Stimulated activated CD8-positive, alpha-beta memory T cell treated with anti-CD3 and anti-CD28 coated beads, Interleukin-12 subunit alpha, Interleukin-12 subunit beta, amount 100 ng/mL, for 4 hours (primary cell): ENCODE data around the gene SPPL3.
"Not testable (repeated sequence)": the region's sequence is repeated elsewhere in the genome, so short reads cannot be mapped to it uniquely, and the experiment has no call there.

ENCODE experiments used
- DNase-seq: peaks from one replicate; pipeline ENCODE4 v3.0.0-alpha.2; 2020; ENCODE audit warnings: low read depth

SPPL3 gene

GRCh38 chr12:120749256-120749655, 154.9 kb downstream of the SPPL3 start:
- DNase-seq = no peak

- DNase-seq = no peak
These were observed 155.9 kb downstream of the SPPL3 start for GRCh38 chr12:120748242-120748641.

- DNase-seq = no peak
These were observed 159.2 kb downstream of the SPPL3 start for GRCh38 chr12:120744922-120745493.

DNA sequence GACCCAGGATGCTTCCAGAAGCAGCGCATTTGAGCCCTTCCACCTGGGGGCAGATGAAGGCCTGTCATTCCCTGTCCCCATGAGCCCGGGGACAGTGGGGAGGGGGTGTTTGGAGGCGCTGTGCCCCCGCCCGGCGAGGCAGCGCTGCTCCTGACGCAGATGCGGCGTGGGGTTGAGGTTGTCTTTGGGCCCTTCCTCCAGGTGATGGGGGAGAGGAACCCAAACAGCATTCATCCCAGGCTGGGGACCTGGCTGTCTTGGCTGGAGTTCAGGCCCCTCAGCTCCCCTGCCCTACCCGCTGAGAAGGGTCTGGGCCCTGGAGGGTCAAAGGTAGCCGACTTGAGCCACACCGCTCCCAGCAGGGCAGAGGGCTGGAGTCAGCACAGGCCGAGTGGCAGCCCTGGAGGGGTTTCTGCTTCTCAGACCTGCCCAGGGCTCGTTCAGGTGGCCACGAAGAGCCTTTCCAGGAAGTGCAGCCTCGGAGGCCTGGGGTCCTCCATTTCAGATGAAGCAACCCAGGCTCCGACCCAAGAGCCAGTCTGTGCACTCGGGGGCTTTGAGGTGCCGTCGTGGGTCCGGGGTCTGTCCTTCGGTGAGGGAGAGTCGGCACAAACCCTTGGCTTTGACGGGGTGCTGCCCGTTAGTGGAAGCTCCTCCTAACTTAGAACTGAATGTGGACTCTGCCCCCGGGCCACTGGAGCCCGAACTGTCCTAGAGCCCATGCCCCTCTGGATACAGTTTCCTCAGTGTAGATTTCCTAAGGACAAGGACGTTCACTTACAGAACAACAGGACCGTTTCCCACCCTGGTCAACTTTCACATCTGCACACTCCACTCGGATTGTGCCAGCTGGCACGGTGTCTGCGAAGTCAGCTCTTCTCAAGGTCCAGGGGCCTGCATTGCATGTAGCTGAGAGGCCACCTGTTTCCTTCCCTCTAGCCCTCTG, 162.4 kb downstream of the SPPL3 start:
- DNase-seq = no peak

GRCh38 chr12:120740871-120741270, 163.3 kb downstream of the SPPL3 start:
- DNase-seq = no peak

GRCh38 chr12:120739821-120740613, 164.1 kb downstream of the SPPL3 start:
- no peak for DNase-seq

DNA sequence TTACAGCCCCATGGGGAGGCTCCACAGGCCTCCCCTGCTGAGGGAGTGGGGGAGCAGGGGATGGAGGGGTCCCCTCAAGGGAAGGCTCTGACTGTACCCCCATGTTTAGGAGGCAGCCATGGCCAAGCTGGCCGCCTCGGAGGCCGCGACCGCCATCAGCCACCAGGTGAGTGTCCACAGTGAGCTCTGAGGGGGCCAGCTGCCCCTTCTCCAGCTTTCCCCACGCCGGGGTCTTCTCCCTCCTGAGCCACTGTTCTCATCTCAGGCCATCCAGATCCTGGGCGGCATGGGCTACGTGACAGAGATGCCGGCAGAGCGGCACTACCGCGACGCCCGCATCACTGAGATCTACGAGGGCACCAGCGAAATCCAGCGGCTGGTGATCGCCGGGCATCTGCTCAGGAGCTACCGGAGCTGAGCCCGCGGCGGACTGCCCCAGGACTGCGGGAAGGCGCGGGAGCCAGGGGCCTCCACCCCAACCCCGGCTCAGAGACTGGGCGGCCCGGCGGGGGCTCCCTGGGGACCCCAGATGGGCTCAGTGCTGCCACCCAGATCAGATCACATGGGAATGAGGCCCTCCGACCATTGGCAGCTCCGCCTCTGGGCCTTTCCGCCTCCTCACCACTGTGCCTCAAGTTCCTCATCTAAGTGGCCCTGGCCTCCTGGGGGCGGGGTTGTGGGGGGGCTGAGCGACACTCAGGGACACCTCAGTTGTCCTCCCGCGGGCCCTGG, 165.0 kb downstream of the SPPL3 start:
- DNase-seq = no peak

DNA sequence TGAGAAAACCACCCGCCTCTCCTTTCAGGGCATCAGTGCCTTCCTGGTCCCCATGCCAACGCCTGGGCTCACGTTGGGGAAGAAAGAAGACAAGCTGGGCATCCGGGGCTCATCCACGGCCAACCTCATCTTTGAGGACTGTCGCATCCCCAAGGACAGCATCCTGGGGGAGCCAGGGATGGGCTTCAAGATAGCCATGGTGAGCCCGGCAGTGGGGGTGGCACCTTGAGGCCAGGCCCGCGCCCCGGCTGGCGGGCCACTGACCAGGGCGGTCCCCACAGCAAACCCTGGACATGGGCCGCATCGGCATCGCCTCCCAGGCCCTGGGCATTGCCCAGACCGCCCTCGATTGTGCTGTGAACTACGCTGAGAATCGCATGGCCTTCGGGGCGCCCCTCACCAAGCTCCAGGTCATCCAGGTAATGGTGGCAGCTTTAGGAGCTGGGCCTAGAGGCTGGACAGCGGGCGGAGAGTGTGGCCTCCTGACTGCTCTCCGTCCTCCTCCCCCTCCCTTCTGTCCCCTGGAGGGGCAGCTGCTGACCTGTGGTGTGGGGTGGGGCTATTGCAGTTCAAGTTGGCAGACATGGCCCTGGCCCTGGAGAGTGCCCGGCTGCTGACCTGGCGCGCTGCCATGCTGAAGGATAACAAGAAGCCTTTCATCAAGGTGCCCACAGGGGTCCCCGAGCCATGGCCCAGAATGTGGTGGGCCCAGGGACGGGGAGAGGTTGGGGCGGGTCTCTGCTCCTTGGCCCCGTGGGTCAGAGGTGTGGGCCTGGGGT, 165.7 kb downstream of the SPPL3 start:
- no peak for DNase-seq

DNA sequence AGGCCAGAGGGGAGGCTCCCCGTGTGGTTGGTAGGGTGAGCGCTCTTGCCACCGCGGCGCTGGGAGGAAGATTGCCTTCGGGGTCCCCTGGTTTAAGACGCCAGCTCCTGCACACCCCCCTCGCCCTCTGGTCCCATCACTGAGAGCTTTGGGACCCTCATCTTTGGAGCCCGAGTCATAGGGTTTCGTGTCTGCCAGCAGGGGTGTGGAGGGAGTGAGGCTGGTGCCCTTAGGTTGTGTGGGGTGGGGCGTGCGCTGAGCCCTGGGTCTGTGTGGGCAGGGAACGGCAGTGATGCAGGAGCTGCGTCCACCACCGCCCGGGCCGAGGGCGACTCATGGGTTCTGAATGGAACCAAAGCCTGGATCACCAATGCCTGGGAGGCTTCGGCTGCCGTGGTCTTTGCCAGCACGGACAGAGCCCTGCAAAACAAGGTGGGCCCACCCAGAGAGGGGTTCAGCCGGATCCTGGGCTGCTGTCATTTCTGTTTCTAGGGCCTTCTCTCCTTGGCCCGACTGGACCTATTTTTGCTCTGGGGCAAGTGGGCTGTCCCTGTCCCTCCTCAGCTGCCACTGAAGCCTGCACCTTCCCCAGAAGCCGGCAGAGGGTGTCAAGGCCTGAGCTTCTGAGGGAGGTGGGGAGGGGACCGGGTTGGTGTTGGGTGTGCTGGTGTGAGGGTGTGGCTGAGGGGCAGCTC, 166.5 kb downstream of the SPPL3 start:
- DNase-seq = no peak

- no peak for DNase-seq
These were observed 167.5 kb downstream of the SPPL3 start for GRCh38 chr12:120736404-120737331.

DNA sequence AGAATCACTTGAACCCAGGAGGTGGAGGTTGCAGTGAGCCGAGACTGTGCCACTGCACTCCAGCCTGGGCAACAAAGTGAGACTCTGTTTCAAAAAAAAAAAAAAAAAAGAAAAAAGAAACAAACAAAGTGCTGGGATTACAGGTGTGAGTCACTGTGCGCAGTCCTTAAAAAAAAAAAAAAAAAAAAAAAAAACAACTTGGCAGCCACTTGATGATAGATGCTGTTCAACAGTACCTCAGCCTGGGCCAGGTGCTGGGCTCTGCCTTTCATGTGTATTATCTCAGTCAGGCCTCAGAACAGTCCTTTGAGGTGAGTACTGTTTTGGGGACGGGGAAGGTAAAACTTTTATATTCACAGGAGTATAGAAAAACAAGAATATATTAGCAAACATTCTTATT, 169.0 kb downstream of the SPPL3 start:
- no peak for DNase-seq

DNA sequence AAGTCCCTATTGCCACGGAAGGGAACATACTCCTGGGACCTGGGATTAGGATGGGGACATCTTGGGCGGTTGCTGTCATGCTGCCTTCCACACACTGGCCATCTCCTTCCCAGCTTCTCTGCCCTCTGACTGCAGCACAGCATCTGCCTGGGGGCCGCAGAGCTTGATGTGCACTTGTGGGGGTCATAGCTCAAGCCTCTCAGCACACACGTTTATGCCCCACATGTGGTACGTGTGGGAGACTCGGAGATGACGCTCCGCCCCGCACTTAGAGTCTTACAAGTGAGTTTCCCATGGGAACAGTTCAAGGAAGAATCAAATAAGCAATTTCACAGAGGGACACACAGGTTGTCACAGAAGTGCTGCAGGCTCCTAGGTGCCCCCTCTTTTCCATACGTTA, 169.9 kb downstream of the SPPL3 start:
- DNase-seq = no peak

GRCh38 chr12:120733574-120733973, 170.6 kb downstream of the SPPL3 start:
- no peak for DNase-seq

DNA sequence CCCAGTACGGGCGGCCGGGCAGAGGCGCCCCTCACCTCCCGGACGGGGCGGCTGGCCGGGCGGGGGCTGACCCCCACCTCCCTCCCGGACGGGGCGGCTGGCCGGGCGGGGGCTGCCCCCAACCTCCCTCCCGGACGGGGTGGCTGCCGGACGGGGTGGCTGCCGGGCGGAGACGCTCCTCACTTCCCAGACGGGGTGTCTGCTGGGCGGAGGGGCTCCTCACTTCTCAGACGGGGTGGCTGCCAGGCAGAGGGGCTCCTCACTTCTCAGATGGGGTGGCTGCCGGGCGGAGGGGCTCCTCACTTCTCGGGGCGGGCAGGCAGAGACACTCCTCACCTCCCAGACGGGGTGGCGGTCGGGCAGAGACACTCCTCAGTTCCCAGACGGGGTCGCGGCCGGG, 172.0 kb downstream of the SPPL3 start:
- DNase-seq = not testable (repeated sequence)

- DNase-seq = no peak
These were observed 177.2 kb downstream of the SPPL3 start for GRCh38 chr12:120726961-120727360.

GRCh38 chr12:120726510-120726793, 177.7 kb downstream of the SPPL3 start:
- no peak for DNase-seq

DNA sequence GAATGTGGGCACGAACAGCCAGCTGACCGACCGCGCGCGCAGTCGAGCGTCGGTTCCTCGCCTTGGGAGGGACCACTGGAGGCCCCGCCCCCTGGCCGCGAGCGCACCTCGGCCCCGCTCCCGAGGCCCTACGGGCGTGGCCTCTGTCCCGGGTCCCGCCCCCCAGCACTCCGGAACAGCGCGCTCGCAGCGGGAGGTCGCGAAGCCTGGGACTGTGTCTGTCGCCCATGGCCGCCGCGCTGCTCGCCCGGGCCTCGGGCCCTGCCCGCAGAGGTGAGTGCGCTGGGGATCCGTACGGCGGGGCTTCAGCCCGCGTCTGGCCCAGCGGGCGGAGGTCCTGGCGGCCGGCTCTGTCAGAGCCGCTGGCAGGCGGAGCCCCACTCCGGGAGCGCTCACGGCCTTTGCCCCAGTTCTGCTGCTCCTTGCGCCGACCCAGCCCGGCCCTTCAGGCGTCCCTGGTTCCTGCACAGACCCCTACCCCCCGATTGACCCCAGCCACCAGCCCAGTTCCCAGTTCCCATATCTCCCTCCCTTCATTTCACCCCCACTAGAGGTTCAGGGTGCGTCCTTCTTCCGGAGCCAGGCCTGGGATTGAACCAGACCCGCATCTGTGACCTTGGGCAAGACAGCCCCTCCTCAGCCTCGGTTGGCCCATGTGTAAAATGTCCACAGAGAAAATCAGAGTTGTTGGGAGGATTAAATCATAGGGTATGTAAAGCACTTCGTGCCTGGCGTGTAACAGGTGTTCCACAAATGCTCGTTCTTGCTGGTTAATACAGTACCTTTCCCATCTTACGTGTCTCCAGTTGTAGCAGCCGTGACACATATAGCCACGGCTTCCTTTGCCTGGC, 178.3 kb downstream of the SPPL3 start, which contains the start of gene ACADS:
Gene ACADS (plus strand): TSS at position 168 of the 851 bp plus-strand sequence. CDS start 60 bp downstream, at position 228.
- peak; percentile 81 for DNase-seq

DNA sequence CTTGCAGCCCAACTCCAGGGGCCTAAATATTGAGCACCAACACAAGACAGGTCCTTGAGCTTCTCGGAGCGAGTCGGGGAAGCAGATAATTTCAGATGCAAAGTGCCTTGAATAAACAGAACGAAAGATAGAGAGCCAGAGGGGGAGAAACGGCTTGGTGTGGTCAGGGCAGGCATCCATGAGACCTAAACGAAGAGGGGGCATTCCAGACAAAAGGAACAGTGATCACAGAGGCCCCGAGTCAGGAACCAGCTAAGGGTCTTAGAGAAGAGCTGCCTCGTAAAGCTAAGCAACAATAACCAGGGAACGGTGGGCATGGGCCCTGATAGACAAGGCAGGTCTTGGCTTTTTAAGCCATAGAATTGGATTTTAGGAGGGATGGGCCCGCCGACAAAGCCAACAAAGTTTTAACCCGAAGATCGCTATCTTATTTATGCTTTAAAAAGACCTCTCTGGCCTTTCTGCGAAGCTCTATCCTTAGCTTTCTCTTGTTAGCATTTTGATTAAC, 179.0 kb downstream of the SPPL3 start:
- no peak for DNase-seq
